CD4-positive, alpha-beta T cell treated with Interleukin-4 for 1 hour (primary cell): ENCODE measurements around the gene XPO6.
"Not testable (repeated sequence)": the region's sequence is repeated elsewhere in the genome, so short reads cannot be mapped to it uniquely, and the experiment has no call there.

Source experiments
- DNase-seq, 2 donors: peaks; one replicate each; pipeline ENCODE4 v3.0.0-alpha.2; 2020 to 2022

Gene XPO6

DNA sequence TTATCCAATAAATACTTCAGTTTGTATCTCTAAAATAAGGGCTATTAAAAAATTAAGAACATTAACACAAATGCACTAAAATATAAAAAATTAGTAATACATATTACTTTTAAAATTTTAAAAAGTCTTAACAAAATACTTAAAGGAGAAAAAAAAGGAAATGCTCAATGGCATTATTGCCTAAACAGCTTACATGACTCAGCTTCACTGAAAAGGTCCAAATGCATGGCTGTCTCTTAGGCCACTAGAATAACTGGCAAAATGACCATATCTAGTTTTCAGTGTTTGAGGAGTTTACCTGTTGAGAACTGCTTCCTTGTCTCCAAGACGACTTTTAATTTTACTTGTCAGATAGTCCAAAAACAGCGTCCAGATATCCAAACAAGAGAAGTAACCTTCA lies 66.0 kb downstream of the XPO6 start:
- no peak for DNase-seq

DNA sequence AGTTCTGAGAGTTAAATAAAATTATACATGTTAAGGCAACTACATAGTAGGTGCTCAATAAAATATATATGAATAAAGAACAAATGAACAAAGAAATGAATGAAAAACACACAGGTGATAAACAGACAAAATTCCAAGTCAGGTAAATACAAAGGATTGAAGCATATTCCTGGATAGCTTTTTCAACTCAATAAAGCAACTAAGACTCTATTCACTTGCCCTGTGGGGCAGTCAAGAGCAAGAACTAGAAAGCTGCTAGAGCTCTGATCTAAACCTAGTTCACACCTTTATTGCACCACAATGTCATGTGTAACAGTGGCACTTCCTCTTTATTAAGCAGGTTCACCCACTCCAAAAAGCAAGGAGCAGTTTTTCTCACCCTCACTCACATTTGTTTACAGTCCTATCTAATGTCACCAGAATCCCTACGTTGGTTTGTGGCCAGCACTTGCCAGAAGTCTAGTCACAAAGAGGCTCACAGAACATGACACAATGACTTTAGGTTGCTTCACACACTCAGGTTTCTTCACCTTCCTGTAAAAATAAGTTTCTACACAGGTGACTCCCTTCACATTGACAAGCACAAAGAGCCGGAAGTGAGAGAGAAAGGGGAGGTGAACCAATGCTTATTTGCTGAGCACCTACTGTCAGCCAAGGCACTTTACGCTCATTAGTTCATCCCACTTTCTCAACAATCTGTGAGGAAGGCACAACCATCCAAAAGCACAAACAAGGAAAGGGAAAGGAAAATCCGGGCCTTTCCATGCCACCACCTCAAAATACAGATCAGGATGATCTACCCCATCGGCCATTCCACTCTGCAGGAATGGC lies 70.8 kb downstream of the XPO6 start:
- DNase-seq = peak; percentile 86 to 91

DNA sequence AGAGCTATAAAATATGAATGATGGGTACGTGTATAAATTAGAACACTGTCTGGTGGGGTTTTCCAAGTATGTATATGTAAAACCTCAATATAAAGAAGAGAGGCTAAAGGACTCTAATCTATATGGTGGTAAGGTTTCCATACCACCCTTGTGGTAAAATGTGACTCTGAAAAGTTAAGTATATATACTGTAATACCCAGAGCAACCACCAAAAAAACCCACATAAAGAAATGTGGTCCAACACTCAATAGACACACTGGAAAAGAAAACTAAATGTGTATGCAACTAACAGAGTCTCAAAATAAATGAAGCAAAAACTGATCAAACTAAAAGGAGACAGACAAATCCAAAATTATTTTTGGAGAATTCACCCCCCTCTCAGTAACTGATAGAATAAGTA lies 72.2 kb downstream of the XPO6 start:
- peak in 1 of 2 donors; percentile 57 for DNase-seq

DNA sequence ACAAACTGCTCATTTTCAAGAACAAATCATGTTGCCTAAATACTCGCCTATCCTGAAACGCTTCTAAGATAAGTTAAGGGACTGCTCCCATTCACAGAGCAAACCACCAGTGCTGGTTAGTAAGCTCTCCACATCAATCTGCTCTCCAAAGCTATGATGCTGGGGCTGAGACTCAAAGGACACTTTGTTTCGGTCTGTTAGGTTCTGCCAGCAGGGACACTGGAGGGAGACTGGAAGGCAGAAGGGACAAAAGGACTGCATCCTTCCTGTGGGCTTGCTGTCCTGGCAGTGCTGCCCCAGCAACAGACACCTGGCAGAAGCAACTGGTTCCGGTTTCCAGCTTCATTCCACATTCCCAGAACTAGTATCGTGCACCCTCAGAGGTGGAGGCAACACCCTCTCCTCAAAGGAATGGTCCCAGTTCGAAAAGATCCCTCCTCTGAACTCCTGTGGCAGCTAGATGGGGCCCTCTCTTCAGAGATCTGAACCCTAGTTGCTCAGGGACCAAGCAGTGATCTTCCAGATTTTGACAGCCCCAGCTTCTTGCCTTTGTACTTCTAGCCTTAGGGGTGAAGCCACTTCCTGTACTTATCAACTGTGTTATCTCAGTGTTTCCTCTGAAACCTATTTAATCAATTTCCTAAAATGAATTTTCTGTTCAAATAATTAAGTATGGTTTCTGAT lies 74.9 kb downstream of the XPO6 start:
- peak; percentile 35 to 77 for DNase-seq

DNA sequence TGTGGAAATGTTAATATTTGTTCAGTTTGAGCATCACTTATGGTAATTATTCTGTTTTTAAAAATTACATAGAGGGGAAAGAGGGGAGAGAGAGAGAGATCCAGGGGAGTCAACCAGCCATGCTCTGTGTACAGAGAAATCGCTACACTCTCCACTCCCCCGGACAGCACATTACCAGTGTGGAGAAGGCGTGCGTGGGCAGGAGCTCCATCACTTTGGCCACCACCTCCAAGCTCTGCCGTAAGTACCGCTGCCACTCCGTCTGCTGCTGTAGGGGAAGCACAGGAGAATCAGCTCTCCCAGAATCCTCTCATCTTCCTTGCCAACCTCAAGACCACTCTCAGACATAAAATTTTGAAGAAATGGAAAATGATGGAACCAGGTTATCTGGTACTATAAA lies 78.1 kb downstream of the XPO6 start:
- DNase-seq = no peak

DNA sequence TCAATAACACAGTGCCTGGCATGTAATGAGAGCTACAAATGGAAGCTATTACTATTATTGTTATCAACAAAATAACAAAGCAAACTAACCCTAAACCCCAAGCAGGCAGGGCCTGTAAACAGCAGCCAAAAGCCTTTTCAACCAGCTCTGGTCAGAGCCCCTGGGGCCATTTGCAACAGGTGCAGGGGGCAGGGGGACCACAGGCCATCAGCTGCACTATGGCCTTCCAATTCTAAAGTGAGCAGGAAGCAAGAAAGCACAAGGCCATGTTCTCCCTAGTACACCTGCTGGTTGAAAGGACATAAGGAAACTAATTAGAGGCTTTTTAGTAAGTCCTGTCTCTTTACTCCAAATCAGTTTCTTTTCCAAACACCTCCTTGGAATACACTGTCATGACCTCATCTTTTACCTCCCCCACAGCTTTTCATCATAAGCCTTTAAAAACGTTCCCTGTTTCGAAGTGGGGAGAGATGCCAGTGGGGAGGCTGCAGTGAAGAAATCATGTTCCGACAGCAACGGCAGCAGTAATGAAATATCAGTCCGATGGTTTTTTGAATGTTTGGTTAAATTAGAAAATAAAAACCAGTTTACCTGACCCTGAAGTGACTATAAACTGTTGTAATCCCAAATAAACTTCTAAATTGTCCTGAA lies 79.9 kb downstream of the XPO6 start:
- no peak for DNase-seq

DNA sequence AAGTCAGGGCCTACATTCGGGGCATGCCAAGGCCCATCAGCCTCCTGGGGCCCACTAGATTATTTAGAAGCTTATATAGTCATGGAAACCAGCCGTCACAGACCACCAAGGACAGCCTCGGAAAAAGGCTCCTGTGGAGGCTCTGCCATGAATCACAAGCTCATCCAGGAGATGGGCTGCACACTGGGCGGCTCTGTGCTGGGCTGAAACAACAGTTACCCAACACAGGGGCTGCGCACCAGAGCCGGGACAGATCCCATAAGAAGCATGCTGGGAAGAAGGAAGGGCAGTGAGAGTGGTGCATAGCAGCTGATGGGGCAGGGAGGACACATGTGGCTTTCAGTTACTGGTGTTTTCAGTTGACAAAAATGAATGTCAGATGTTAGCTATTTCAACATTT lies 80.6 kb downstream of the XPO6 start:
- no peak for DNase-seq

DNA sequence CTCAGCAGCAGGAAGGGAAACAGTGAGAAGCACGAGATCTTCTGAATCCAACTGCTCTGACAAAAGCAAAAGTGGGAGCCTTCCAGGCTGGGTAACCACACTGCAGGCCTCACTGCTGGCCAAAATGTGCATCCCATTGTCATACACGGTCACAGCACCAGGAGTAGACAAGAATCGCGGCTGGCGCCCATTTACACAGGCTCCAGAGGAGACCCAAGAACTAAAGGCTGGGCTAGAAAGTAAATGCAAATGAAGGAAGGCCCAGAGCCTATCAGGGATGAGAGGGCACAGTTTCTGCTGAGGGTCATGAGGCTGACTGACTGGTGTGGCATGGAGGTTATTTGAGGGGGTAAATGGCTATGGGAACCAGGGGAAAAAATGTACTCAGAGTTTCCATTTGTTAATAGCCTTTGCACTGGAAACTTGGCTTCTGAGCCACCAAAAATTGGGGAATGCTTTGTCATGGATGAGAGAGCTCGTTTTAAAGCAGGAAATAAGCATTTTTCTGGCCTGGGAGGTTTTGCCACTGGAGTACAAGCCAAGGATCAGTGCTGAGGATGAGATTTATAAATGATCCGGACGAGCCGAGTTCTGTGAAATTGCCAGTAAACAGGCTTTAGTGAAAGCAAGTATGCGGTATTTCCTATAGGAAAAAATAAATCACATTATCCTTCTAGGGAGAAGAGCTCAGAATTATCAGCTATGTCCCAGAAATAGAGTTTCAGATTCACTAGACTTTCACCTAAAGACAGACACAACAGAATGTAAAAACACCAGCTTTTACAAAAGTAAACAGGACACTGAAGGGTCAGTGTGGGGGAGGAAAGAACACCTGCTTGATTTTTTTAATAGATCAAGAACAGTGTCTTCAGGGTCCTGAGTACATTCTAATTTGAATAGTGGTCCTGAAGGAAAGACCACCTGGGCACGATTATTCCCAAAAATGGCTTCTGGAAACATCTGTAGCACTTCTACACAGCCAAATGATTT lies 81.4 kb downstream of the XPO6 start:
- no peak for DNase-seq

DNA sequence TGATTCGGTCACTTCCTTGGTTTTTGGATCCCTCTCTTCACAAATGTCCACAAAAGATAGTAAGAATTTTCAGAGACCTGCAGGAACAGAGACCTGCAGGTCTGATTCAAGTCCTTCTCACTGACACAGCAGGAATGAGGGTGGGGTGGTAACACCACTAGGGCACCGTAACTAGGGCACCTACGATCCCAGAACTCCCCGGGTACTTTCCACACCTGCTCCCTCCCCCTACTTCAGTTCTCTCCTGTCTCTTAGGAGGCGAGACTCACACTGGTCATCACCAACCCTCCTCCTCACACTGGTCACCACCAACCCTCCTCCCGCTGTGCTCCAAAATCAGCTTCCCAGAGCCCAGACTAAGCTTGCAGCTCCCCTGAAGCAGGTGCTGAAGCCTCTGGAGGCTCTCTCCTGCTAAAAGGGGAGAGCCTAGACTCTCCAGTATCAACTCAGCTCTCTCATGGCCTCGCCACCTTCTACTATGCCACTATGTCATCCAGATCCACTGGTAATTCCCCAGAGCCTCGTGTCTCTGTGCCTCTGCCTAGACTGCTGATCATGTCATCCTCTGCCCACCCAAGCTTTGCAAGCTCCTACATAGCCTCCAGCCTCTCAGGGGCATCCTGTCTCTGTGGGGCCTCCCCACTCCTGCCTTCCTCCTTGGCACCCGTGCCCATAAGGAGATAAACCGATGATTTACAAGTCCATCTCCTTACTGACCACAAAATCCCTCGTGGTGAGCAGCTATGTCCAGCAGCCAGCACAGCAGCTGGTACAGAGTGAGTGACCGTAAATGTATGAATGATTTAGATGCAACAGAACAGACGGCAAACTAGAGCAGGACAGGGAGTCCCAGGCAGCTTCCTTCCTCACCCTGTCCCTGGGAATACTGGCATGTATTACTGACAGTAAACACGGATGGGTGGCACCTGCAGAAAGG lies 84.8 kb downstream of the XPO6 start:
- no peak for DNase-seq

DNA sequence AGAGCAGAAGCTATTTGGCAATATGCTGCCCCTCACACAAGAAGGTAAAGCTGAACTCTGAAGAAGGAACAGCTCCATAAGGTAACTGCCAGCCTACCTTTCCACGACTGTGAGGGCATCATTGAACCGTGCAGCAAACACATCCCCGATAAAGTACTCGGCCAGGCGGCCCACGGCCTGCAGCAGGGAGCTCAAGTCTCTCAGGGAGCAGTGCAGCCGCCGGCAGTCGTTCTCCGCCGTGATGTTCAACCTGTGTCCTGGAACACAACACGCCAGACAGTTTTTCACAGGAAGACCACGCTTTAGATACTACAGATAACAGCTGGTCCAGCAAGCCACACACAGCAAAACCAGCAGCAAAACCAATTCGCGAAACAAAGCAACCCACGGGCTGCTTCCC lies 86.2 kb downstream of the XPO6 start:
- no peak for DNase-seq

DNA sequence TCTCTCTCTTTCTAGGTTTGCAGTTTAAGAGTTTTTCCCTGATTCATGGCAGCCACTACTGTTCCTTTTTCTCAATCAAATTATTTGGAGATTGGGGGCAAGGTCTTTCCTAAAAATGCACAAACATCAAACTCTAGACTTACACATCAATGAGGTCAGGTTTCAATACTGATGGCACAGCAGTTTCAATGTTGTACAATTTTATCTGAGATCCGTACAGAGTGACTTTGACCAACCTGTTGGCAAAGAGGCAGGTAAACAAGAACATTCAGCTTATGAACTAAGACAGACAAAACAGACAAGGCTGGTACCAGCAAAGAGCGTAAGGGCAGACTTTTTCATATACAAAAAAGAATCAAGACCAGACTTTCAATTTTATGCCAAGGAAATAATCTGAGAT lies 90.2 kb downstream of the XPO6 start:
- DNase-seq = no peak

DNA sequence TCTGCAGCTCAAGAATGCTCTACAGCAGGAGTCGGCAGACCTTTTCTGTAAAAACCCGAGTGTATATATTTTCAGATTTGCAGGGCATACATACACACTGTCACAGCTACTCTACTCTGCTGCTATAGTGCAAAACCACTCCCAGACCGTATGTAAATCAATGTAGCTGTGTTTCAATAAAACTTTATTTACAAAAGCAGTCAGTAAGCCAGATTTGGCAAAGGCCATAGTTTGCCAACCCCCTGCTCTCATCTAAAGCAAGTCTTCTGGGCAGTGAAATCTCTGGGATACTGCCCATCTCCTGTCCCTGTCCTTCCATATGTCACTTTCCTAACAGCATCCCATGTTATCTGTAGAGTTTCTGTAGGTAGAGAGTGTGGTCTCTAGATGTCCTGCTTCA lies 91.0 kb downstream of the XPO6 start:
- no peak for DNase-seq

DNA sequence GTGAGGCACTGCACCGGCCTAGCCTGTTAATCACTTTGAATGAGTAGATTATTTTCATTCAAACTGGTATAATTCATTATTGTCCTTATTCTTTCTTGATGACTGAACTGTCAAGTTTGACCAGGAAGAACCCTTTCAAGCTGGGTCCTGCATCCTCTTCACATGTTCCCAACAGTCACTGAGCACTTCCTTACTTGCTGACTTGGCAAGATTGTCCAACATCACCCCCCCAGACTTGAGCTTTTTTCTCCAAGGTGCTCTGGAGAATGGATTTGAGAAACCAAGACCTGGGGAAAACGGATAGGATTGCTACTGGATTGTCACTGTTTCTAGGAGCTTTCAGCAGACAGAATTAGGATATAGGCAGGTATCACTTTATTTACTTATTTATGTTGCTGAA lies 93.1 kb downstream of the XPO6 start:
- DNase-seq = no peak

DNA sequence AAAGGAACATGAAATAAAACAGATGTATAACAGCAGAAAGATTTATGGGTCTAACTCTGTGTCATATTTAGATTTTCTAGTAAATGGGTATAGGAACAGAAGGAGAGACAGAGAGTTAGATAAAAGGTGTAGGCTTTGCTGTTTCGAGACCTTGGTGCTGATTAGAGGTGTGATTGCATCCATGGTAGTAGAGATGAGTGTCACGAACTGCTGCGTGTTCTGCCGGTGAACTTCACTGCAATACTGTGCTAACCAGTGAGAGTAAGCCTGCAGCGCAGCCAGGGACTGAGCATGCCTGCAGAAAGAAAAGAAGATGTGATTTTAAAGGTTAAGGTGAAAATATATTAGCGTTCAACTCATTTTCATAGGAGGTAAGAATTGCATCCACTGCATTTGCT lies 94.6 kb downstream of the XPO6 start:
- no peak for DNase-seq

DNA sequence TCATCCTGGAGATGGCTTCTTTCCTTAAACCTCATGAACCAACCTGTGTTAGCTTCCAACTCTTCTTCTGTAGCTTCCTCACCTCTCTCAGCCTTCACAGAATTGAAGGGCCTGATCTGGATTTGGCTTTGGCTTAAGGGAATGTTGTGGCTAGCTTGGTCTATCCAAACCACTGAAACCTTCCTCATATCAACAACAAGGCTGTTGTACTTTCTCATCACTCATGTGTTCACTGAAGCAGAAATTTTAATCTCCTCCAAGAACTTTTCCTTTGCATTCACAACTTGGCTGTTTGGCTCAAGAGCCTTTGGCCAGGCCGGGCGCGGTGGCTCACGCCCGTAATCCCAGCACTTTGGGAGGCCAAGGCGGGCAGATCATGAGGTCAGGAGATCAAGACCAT lies 95.9 kb downstream of the XPO6 start:
- not testable (repeated sequence) for DNase-seq

DNA sequence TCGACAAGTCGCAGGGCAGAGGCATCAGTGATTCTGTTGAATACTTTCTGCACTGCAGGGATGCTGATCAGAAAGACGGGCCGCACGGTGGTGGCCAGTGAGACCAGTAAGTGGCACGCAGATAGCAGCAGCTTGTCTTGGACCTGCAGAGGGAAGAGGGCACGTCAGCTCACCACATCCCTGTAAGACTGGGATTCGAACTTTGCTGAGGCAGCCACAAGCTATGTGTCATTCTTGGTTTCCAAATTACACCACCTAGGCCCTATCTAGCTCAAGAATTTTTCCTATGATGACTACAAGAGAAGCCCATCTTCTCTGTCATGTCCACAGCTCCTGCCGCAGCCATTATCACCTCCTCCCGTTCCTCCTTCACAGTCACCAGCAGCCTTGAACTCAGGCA lies 98.9 kb downstream of the XPO6 start:
- DNase-seq = no peak

DNA sequence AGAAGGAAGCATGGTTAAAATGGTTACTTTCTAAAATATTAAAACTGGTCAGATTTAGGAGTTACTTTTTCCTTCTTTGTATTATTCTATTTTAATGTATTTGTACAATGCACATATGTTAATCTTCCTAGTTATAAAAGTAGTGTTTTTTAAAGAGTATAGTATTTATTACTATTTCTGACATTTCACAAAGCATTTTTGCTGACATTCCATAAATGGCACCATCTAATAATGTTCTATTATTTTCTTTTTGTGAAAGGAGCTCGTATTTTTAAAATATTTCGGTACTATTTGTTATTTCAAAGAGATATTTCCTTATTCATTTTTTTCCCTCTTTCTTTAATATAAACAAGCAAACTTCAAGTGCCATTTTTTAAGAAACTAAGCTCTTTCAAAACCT lies 100.8 kb downstream of the XPO6 start:
- DNase-seq = no peak

DNA sequence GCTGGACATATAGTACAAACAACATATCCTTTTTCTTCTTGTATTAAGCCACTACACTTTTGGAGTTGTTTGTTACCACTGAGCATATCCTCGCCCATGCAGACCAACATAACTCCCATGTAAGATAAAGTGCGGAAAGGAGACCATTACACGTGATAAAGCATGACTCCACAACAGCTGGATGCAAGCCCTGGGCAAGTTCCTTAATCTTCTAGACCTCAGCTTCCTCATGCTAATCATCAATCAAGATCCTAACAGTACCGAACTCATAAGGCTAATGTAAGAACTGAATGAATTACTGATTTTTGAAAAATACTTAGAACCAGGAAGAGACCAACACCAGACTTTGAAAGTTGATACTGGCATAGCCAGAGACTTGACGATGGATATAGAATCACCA lies 101.3 kb downstream of the XPO6 start:
- DNase-seq = peak in 1 of 2 donors; percentile 23

DNA sequence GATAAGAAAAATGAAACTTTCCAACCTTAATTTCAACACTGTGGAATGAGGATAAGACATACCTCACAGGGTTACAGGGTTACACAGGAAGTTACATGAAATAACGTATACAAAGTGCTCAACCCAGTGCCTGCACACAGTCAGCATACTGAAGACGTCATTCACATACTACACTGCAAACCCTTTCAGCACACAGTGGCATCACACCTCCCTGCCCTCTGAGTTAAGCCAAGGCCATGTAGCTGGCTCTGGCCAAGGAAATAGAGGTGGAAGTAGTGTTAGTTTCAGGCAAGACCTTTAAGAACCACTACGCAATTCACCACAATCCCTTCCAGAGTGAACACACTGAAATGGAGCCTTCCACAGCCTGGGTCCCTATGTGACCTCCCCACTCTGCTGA lies 101.7 kb downstream of the XPO6 start:
- no peak for DNase-seq

DNA sequence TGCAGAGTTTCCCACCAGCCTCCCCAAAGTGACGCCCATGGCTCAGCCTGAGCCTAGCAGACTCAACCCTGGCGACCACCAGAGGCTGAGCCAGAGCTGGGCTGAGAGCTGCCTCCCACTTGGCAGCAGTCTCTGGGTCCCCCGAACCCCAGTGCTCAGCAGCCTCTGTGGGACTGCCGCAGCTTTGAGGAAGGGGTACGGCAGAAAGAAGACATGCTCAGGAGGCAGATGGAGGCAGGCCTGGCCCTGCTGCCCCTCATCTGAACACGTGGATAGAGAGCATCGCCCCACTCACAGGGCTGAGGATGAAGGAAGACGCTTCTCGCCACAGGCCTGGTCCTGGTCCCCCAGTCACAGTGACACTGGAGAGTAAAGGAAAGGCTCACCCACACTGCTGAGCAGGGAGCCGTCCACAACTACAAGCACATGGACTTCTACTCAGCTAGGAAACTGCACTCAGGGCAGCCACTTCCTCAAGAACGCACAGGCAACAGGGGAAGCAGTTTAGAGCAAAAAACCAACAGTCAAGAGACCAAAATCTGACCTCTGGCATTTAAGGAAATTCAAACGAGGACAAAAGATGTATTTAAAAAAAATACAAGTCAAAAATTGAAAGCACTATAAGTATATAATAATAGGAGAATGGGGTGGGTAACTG lies 103.0 kb downstream of the XPO6 start:
- DNase-seq = no peak

DNA sequence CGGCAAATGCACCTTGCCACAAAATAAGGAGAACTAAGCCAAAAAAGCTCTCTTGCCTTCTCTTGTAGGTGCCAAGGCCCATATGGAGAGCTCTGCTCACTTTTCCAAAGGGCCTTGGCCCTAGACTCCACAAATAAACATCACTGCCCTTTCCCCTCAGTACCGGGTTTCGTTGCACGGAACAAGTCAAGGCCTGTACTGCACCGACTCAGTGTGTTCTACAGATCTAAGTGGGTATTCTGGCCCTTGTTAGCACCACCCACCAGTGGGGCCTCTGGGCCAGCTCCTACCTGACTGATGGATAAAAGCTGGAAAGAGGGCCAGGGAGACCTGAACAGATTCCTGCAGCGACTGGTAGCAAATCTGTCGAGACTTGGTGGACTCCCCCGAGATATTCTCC lies 104.5 kb downstream of the XPO6 start:
- DNase-seq = no peak
